NCI-H82 (cell line): Measurements from ENCODE around the gene LAPTM5.

Source experiments
- DNase-seq: peaks from one replicate; lab custom pipeline; 2025; lab: John Stamatoyannopoulos, UW

Gene LAPTM5

DNA sequence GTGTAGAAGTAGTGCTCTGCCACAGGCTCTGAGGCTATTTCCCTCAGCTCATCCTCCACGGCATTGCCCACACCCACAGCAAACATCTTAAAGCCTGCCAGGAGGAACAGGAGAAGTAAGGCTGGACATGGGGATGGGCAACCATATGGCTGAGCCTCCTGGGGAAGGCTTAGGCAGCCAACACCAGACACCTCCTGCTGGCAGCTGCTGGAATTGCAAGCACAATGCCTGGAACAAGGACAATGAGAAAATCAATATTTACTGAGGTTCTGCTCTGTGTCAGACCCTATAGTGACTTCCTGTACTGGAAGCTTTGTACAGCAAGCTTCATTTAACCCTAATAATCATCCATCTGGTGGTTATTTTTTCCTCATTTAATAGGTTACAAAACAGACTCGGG is 42.4 kb downstream of the LAPTM5 start:
- DNase-seq, result peak; percentile 61

DNA sequence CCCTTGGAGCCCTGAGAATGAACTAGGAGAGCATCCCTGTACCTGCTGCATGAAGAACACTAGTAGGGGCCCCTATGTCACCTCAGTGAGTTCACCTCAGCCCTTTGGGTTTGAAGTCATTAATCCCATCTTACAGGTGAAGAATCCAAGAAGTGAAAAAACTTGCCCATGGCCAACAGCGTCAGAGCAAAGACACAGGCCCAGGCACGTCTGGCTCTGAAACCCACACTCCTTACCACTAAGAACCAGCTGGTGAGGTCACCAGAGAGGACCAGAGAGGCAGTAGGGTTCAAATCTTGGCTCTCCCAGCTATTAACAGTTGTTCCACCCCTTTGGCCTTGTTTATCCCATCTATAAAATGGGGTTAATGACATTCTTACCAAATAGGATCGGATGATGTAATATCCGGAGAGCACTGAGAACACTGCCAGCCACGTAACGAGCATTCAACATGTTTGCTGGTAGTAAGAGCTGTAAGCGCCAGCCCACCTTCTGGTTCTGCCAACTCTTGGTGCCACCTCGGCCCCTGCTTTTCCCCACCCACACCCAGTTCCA is 43.0 kb downstream of the LAPTM5 start:
- DNase-seq, result no peak

DNA sequence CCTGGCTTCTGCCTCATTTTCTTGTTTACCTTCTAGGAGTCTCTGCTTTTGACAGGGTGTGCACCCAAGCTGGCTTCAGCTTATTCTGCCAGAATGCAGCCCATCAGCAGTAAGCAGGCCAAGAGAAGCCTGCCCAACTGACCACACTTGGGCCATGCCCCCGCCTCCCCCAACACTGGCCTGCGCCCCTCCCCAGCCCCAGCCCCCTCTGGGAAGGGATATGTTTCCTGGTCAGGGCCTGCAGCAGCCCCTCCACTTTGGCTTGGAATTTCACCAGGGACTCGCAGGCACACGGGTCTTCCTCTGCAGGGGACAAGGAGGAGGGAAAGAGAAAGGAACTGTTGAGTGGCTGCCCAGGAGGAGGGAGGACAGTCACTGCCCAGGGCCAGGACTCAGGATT is 43.5 kb downstream of the LAPTM5 start:
- no peak for DNase-seq

DNA sequence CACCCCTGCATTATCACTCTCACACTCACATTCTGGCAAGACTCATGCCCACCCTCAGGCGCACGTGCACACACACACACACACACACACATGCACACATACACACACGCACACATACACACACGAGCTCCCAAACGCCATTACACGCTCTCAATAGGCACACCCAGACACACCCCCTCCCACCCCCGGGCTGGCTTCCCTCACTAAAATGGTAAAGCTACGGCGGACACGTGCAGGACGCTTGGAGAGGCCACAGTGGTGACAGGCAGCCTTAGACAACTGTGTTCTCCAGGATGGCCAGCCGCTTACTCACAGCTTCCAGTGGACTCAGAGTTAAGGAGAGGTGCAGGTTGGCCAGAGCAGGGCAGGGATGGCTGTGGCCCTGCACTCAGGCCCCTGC is 44.3 kb downstream of the LAPTM5 start:
- no peak for DNase-seq

DNA sequence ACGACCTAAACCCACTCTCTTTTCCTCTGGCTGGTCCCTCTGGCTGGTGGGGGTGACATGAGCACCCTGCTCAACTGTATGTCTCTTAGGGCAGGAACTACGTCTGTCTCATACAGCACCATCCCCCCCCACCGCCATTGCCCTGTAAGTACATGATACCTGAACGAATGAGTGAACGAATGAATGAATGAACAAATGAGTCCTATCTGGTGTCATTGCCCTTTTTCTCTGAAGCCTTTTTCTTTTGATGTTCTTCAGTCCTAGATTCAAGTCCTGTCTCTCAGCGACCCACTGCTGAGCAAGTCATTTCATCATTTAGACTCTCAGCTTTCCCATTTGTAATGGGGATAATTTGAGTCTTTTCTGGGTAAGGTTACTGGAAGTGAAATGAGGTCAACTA is 45.0 kb downstream of the LAPTM5 start:
- DNase-seq, result no peak

DNA sequence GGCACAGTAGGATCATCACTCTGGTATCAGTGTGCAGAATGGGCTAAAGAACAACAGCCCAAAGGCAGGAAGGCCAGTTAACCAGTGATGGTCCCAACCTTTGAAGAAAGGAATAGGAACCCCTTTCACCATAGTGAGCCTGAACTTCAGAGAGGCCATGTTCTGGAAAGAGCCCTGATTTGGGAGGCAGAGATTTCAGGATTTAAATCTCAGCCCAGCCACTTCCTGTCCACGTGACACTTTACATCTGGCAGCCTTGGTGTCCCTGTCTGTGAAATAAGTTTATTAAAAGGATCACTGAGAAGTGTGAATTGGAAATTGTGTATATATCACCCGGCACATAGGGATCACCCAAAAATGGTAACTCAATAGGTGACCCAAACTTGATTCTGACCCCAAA is 47.2 kb downstream of the LAPTM5 start:
- DNase-seq, result peak; percentile 35

DNA sequence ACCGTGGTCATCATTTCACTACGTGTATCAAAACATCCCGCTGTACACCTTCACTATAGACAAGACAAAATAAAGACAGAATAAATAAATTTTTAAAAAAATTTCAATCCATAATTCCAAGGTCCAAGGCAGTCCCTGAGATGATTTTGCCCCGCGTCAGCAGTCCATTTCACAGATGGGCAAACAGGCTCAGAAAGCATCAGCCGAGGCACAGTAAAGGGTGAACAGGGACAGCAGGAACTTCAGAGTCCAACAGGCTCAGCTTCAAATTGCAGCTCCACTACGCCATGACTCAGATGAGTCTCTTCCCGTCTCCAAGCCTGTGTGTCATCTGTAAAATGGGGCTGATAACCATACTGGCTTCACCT is 49.2 kb downstream of the LAPTM5 start:
- no peak for DNase-seq

DNA sequence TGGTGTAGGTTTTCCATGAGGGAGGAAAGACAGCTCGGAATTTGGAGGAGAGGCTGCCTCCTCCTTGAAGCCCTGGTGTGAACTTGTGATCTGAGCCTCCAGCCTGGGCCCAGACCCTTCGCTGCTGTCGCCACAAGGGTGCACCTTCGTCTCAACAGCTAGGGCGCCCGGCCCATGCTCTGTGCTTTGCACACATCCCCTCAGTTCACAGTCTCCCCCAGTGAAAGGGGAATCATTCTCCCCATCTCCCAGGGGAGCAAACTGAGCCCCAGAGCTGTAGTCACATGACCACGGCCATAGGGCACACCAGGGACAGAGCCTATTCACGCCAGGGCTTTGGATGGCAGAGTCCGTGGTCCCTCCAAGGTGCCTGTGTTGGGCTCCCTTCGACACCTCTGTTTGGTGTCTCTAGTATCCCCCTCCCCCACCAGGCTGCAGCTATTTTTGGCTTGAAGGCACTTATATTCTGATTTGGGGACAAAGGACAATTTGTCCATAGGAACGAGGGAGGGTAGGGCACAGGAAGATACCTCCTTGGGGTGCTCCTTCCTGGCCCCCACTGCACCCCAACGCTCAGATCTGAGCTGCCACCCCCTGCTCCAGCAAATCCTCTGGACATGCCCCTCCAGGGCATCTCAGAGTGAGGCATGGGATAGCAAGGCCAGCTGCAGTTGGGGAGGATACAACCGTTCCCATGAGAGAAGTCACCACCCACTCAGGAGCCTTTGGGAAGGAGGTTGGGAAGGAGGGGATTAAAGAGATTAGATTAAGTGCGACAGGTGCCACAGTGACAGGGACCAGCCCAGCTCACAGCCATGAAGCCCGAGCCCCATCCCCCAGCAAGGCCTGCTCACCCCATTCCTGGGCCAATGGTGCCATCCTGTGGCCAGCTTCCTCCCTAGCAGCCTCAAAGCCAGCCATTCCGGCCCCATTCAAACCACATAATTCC is 49.9 kb downstream of the LAPTM5 start:
- DNase-seq, result peak; percentile 99

DNA sequence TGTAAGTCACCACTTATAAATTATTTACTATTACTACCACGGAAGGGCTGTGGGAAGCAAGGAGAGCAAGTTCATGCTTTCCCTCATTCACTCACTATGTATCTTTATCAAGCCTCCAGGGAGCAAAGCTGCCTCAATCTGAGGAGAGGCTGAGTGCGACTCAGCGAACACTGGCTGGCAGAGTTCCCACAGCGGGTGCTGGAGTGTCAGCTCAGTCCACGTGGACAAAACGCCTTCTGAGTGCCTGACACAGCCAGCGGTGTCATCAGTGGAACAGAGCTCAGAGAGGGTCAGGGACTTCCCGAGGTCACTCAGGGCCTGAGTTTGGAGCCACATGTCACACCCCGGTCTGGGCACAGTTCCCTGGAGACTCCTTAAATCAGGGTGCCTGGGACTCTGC is 51.0 kb downstream of the LAPTM5 start:
- peak; percentile 32 for DNase-seq

DNA sequence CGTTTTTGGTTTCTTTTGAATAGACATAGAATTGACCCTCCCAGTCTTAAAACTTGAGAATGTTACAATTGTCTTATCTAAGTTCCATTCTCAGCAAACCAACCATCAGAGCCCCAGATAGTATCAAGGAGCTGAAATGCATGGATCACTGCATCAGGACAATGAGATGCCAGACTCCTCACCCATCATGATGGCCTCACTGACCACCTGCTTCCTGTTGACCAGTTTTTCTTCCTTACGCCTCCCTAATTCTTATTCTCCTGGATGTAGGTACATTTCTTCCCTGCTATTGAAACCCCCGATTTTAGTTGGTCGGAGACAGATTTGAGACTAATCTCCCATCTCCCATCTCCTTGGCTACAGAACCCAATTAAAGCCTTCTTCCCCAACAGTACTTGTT is 51.9 kb downstream of the LAPTM5 start:
- peak; percentile 19 for DNase-seq

DNA sequence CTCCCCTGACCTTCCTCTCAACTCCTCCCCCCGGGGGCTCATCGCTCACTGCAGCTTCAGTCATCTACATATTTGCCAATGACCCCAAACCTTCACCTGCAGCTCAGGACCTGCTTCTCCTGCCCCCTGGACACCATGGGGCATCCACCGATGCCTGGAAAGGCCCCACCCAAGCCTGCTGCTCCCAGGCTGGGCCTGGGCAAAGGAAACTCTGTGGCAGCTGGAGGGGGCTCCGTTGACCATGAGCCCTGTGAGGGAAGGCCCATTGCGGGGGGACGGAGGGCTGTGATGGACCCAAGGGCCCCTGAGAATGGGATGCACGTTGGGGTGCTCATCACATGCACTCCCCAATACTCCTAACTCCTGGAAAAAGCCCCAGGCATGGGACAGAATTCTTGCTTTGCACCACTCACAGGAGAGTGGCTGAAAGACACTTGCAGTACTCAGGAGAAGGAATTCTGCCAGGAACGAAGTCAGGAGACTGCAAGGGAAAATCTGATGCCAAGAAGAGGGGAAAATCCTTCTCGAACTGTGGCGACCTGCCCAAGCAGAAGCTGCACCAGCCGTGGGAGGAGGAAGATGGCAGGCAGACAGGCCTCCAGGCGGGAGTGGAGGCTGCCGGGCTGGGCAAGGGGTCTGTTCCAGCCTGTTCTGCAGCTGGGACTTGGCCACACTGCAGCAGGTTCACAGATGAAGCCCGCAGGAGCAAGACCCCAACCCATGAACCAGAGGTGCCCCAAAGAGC is 52.6 kb downstream of the LAPTM5 start:
- DNase-seq, result no peak

DNA sequence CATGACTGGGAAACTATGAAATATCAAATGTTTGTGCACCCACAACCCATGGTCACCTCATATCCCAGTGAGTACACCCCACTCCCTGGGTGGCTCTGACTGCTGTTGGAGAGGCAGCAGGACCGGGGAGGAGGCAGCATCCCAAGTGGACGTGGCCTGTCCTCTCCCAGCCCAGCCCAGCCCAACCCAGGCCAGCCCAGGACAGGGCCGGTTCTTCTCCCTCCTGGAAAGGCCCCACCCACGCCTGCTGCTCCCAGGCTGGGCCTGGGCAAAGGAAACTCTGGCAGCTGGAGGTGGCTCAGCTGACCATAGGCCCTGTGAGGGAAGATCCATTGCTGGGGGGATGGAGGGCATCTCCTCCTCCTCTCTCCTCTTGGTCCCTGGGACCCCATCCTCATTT is 53.3 kb downstream of the LAPTM5 start:
- DNase-seq, result no peak

DNA sequence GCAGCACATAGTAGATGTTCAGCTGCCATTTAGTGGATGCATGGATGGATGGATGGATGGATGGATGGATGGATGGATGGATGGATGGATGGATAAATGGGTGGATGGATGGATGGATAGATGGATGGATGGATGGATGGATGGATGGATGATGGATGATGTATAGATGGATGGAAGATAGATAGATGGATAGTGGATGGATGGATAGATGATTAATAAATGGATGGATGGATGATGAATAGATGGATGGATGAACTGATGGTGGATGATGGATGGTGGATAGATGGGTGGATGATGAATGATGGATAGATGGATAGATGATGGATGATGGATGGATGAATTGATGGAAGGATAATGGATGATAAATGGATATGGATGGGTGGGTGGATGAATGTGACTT is 54.8 kb downstream of the LAPTM5 start:
- DNase-seq, result no peak

DNA sequence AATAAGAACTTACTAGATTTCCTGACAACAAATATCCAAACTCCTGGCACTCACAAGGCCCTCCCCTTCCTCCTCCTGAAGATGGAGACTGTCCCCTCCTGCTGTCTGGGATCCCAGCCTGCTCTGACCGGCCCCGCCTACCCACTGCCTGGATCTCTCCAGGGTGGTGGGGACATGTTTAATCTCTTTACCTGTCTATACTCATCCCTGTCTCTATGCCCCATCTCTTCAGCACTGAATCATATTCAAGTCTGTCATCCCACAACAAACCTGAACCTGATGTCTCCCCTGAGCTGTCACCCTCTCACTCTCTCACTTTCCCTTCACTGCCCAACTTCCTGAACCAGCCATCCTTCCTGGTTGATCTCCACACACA is 56.3 kb downstream of the LAPTM5 start:
- DNase-seq, result no peak

DNA sequence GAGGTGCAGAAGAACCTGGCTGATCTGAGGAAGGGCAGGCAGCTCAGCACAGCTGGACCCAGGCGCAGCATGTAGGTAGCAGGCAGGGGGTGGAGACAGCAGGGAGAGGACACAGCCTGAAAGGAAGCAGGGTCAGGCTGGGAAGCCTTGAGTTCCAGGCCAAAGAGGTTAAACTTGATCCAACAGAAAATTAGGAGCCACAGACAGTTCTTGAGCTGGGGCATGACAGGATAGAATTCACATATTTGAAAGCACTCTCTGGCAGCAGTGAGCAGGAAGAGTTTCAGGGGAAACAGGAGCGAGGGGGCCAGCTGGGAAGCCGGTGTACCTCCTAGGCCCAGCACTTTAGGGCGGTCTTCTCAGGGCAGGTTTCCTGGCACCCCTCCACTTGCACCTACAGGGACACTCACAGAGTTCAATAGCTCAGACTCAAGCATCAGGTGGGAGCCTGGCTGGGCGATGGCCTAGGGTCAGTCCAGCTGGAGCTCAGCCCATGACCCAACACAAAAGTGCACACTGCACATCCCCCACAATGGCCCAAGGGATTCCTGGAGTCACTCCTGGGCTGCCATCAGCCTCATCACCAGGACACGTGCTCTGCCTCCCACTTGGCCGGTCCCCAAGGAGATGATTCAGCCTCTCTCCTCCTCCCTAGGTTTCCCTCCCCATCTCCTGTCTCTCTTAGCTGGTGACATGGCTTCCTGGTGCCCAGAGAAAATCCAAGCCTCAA is 56.9 kb downstream of the LAPTM5 start:
- DNase-seq, result no peak

DNA sequence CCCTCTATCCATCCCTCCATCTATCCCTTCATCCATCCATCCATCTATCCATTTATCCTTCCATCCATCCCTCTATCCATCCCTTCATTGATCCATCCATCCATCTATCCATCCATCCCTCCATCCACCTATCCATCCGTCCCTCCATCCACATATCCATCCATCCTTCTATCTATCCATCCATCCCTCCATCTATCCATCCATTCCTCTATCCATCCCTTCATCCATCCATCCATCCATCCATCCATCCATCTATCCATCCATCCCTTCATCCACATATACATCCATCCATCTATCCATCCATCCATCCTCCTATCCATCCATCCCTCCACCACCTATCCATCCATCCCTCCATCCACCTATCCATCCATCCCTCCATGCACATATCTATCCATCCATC is 57.8 kb downstream of the LAPTM5 start:
- no peak for DNase-seq

DNA sequence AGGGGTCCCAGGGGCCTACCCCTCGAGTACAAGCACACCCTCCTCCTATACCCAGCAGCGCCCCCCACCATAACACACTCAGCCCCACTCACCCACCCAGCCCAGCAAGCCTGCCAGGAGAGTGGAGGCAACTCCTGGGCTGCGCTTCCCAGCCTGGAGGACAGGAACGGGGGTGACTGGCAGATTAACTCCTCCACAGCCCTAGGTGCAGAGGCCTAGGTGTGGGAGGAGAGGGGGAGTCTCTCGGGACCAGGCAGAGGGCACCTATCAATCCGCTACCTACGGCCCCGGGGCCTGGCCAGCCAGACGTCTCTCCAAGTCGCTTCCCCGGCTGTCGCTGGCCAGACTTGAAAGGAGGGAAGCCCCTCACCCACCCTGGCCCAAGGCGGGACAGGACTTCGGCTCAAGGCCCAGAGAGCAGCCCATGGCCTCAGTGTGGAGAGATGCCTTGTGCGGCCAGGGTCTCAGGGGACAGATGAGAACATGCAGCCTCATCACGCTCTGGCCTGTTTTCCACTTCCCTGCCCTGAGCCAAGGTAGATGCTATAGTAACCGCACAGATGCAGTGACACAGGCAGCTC is 59.1 kb downstream of the LAPTM5 start:
- DNase-seq, result no peak

DNA sequence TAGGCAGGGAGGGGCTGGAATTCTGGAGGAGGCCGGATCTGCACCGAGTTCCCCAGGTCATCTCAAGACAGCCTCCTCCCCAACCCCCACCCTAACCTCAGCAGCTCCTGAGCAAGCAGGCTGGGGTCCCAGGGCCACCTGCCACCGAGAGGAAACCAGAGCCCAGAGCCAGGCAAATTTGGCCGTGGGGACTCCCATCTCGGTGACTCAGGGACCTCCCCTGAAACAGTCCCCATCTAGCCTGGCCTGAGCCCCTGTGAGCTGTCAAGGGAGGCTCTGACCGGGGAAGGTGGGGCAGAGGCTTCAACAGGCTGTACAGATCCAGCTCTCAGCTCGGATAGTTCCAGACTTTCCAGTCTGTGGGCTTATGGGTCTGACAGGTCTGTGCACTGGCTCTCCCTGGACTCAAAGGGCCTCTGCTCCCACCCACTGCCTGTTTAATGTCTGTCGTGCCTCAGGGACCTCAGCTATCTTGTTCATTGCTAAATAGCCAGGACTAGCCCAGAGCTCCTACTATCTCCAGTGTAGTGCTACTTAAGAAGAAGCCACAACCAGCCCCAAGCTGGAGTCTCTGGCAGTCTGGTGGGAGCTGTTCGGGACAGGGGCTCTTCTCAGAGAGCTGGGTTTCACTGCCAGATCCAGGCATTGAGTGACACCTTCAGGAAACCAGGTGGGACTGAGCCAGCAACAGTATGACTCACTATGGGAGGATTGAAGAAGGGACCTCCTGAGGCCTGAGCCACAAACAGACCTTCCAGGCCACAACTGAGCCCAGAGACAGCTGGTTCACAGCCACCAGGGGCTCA is 59.8 kb downstream of the LAPTM5 start:
- DNase-seq, result no peak

DNA sequence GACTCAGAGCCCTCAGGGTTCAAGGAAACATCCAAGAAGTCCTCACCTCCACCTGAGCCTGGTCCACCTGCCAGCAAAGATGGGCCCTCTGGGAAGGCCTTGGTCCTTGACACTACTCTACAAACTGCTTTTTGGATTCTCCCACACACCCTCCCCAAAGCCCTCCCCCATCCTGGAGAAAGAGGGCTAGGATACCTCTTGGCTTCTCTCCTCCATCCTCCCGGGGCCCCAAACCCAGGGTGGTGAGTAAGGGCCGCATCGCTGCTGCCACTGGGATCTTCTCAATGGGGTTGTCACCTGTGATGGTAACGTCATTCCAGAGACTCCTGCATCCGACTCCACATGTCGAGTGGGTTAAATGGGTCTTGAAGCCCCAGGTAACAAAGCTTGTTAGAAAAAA is 60.7 kb downstream of the LAPTM5 start:
- DNase-seq, result no peak

DNA sequence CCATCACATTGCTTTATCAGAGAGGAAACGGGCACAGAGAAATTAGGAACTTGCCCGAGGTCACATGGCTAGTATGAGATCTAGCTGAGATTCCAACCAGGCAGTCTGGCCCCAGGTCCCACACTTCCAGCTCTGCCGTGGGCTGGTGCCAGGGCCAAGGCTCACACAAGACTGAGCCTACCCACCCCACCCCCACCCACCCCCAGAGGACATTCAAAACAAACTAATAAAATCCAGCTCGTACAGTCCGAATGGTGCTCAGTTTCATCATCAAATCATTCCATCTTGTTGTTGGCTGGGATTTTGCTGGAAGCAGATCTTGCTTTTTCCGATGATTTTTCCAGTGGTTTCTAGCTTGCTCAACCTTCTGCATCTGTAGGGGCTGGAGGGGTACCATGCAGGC is 62.1 kb downstream of the LAPTM5 start:
- DNase-seq, result no peak
